ENCODE results near the gene APOC4. TPM values are rescaled to one million over a fixed set of nuclear protein-coding genes. Genes with fewer than 3 reads are reported as not detected.
A peak's percentile ranks its signal among the peaks of the same experiment; 100 is the strongest.

Gene APOC4
- polyA plus RNA-seq, 4 donors: not detected

GRCh38 chr19:44988896-44989556, 47.0 kb downstream of the APOC4 start:
- H3K4me3 ChIP-seq (ENCODE audit: low read depth in 1 of 3, low read length in 3 of 3): no peak overlapping the region
- H3K4me1 ChIP-seq (ENCODE audit: control insufficient read depth in 3 of 3, insufficient read depth in 2 of 3, low read depth in 1 of 3, low read length in 2 of 3): no peaks in the 10 kb centered on the region
- H3K27me3 ChIP-seq (ENCODE audit: control insufficient read depth in 3 of 3, insufficient read depth in 3 of 3, low read length in 3 of 3): no peaks in the 10 kb centered on the region
- H3K9me3 ChIP-seq (ENCODE audit: control insufficient read depth in 2 of 2, insufficient read depth in 1 of 2, low read depth in 1 of 2, low read length in 1 of 2): no peaks in the 10 kb centered on the region
- peaks cover 12 to 100% (median 14%) of the 10 kb centered on the region in 3 donors for H3K36me3 ChIP-seq (ENCODE audit: control insufficient read depth in 3 of 3, insufficient read depth in 2 of 3, low read depth in 1 of 3, low read length in 3 of 3)
- no peak overlapping the region for H3K27ac ChIP-seq (ENCODE audit: low read depth in 1 of 3, low read length in 2 of 3)
- WGBS, 3 donors: 57 to 71% (median 64%) methylated on average over 15 of the region's 15 CpGs
- DNase-seq: peak; percentile 65 to 71
- FAIRE-seq: no peak

GRCh38 chr19:44990459-44990858, 48.4 kb downstream of the APOC4 start:
- Histone ChIP-seq H3K4me1 (ENCODE audit: control insufficient read depth in 3 of 3, insufficient read depth in 2 of 3, low read depth in 1 of 3, low read length in 2 of 3) (no peaks in the 10 kb centered on the region), H3K36me3 (ENCODE audit: control insufficient read depth in 3 of 3, insufficient read depth in 2 of 3, low read depth in 1 of 3, low read length in 3 of 3) (peaks cover 8 to 93% (median 11%) of the 10 kb centered on the region in 3 donors), H3K27ac (ENCODE audit: low read depth in 1 of 3, low read length in 2 of 3) (no peak overlapping the region), H3K4me3 (ENCODE audit: low read depth in 1 of 3, low read length in 3 of 3) (no peak overlapping the region), H3K9me3 (ENCODE audit: control insufficient read depth in 2 of 2, insufficient read depth in 1 of 2, low read depth in 1 of 2, low read length in 1 of 2) (no peaks in the 10 kb centered on the region), H3K27me3 (ENCODE audit: control insufficient read depth in 3 of 3, insufficient read depth in 3 of 3, low read length in 3 of 3) (no peaks in the 10 kb centered on the region)
- 86 to 91% (median 89%) methylated on average over 14 of the region's 14 CpGs for WGBS, 3 donors
- DNase-seq (no peak), FAIRE-seq (no peak)

GRCh38 chr19:44990966-44991365, 48.9 kb downstream of the APOC4 start:
- no peaks in the 10 kb centered on the region for H3K27me3 ChIP-seq (ENCODE audit: control insufficient read depth in 3 of 3, insufficient read depth in 3 of 3, low read length in 3 of 3)
- H3K4me1 ChIP-seq (ENCODE audit: control insufficient read depth in 3 of 3, insufficient read depth in 2 of 3, low read depth in 1 of 3, low read length in 2 of 3): no peaks in the 10 kb centered on the region
- H3K9me3 ChIP-seq (ENCODE audit: control insufficient read depth in 2 of 2, insufficient read depth in 1 of 2, low read depth in 1 of 2, low read length in 1 of 2): no peaks in the 10 kb centered on the region
- peaks cover 8 to 88% (median 11%) of the 10 kb centered on the region in 3 donors for H3K36me3 ChIP-seq (ENCODE audit: control insufficient read depth in 3 of 3, insufficient read depth in 2 of 3, low read depth in 1 of 3, low read length in 3 of 3)
- H3K27ac ChIP-seq (ENCODE audit: low read depth in 1 of 3, low read length in 2 of 3): no peak overlapping the region
- FAIRE-seq: no peak
- WGBS, 3 donors: 72 to 88% (median 79%) methylated on average over 11 to 12 of the region's 12 CpGs
- DNase-seq: no peak
- no peak overlapping the region for H3K4me3 ChIP-seq (ENCODE audit: low read depth in 1 of 3, low read length in 3 of 3)

- FAIRE-seq: no peak
- WGBS, 3 donors: 91 to 96% (median 92%) methylated on average over 31 to 44 of the region's 44 CpGs
- no peak for DNase-seq
- no peak overlapping the region for H3K27ac ChIP-seq (ENCODE audit: low read depth in 1 of 3, low read length in 2 of 3)
- H3K4me3 ChIP-seq (ENCODE audit: low read depth in 1 of 3, low read length in 3 of 3): no peak overlapping the region
- no peaks in the 10 kb centered on the region for H3K4me1 ChIP-seq (ENCODE audit: control insufficient read depth in 3 of 3, insufficient read depth in 2 of 3, low read depth in 1 of 3, low read length in 2 of 3)
- H3K27me3 ChIP-seq (ENCODE audit: control insufficient read depth in 3 of 3, insufficient read depth in 3 of 3, low read length in 3 of 3): no peaks in the 10 kb centered on the region
- H3K36me3 ChIP-seq (ENCODE audit: control insufficient read depth in 3 of 3, insufficient read depth in 2 of 3, low read depth in 1 of 3, low read length in 3 of 3): peaks cover 8 to 75% (median 9%) of the 10 kb centered on the region in 3 donors
- no peaks in the 10 kb centered on the region for H3K9me3 ChIP-seq (ENCODE audit: control insufficient read depth in 2 of 2, insufficient read depth in 1 of 2, low read depth in 1 of 2, low read length in 1 of 2)
Observed at GRCh38 chr19:44992336-44993163, 50.5 kb downstream of the APOC4 start.

GRCh38 chr19:44993526-44993925, 51.5 kb downstream of the APOC4 start:
- H3K27me3 ChIP-seq (ENCODE audit: control insufficient read depth in 3 of 3, insufficient read depth in 3 of 3, low read length in 3 of 3): no peaks in the 10 kb centered on the region
- 91 to 97% (median 92%) methylated on average over 6 of the region's 6 CpGs for WGBS, 3 donors
- H3K4me1 ChIP-seq (ENCODE audit: control insufficient read depth in 3 of 3, insufficient read depth in 2 of 3, low read depth in 1 of 3, low read length in 2 of 3): no peaks in the 10 kb centered on the region
- DNase-seq (no peak), FAIRE-seq (no peak)
- H3K36me3 ChIP-seq (ENCODE audit: control insufficient read depth in 3 of 3, insufficient read depth in 2 of 3, low read depth in 1 of 3, low read length in 3 of 3): peaks cover 8 to 65% (median 9%) of the 10 kb centered on the region in 3 donors
- no peaks in the 10 kb centered on the region for H3K9me3 ChIP-seq (ENCODE audit: control insufficient read depth in 2 of 2, insufficient read depth in 1 of 2, low read depth in 1 of 2, low read length in 1 of 2)
- H3K4me3 ChIP-seq (ENCODE audit: low read depth in 1 of 3, low read length in 3 of 3): no peak overlapping the region
- H3K27ac ChIP-seq (ENCODE audit: low read depth in 1 of 3, low read length in 2 of 3): no peak overlapping the region

- DNase-seq (no peak), FAIRE-seq (no peak)
- Histone ChIP-seq H3K9me3 (ENCODE audit: control insufficient read depth in 2 of 2, insufficient read depth in 1 of 2, low read depth in 1 of 2, low read length in 1 of 2) (no peaks in the 10 kb centered on the region), H3K27me3 (ENCODE audit: control insufficient read depth in 3 of 3, insufficient read depth in 3 of 3, low read length in 3 of 3) (no peaks in the 10 kb centered on the region), H3K4me3 (ENCODE audit: low read depth in 1 of 3, low read length in 3 of 3) (no peak overlapping the region), H3K36me3 (ENCODE audit: control insufficient read depth in 3 of 3, insufficient read depth in 2 of 3, low read depth in 1 of 3, low read length in 3 of 3) (peaks cover 8 to 60% (median 9%) of the 10 kb centered on the region in 3 donors), H3K27ac (ENCODE audit: low read depth in 1 of 3, low read length in 2 of 3) (no peak overlapping the region), H3K4me1 (ENCODE audit: control insufficient read depth in 3 of 3, insufficient read depth in 2 of 3, low read depth in 1 of 3, low read length in 2 of 3) (no peaks in the 10 kb centered on the region)
- 82 to 90% (median 88%) methylated on average over 11 to 12 of the region's 12 CpGs for WGBS, 3 donors
Observed at GRCh38 chr19:44993926-44994537, 52.0 kb downstream of the APOC4 start.

Other genes starting within 250 kb of the APOC4 start
- gene CEACAM16, start 243.1 kb upstream of the APOC4 start, polyA plus RNA-seq: under 1 TPM in 1 of 4 donors, not detected in 3; 0.07 TPM
- 100 to 1,000 TPM in 2 of 4 donors, 10 to 100 TPM in 2; 48.6 to 136 (median 77.3) TPM for gene BCL3, start 193.5 kb upstream of the APOC4 start, polyA plus RNA-seq
- 100 to 1,000 TPM in 2 of 4 donors, 10 to 100 TPM in 2; 54.0 to 162 (median 92.3) TPM for gene CBLC, start 164.3 kb upstream of the APOC4 start, polyA plus RNA-seq
- 100 to 1,000 TPM in 1 of 4 donors, 10 to 100 TPM in 1, 1 to 10 TPM in 2; 2.9 to 136 (median 18.5) TPM for gene BCAM, start 133.1 kb upstream of the APOC4 start, polyA plus RNA-seq
- 100 to 1,000 TPM in 2 of 4 donors, 10 to 100 TPM in 2; 72.5 to 153 (median 100) TPM for gene NECTIN2, start 95.9 kb upstream of the APOC4 start, polyA plus RNA-seq
- 10 to 100 TPM; 24.6 to 82.7 (median 29.0) TPM for gene TOMM40, start 51.0 kb upstream of the APOC4 start, polyA plus RNA-seq
- gene APOE, start 36.4 kb upstream of the APOC4 start, polyA plus RNA-seq: 100 to 1,000 TPM in 3 of 4 donors, 10 to 100 TPM in 1; 14.1 to 201 (median 122) TPM
- gene APOC1, start 27.6 kb upstream of the APOC4 start, polyA plus RNA-seq: 10 to 100 TPM in 2 of 4 donors, 1 to 10 TPM in 2; 3.1 to 65.1 (median 13.4) TPM
- 100 to 1,000 TPM in 1 of 4 donors, 10 to 100 TPM in 3; 23.4 to 214 (median 70.1) TPM for gene APOC2, start 3.8 kb downstream of the APOC4 start, polyA plus RNA-seq
- gene CLPTM1, start 13.1 kb downstream of the APOC4 start, polyA plus RNA-seq: 100 to 1,000 TPM in 1 of 4 donors, 10 to 100 TPM in 3; 63.0 to 101 (median 80.9) TPM
- 10 to 100 TPM; 10.5 to 41.3 (median 17.6) TPM for gene RELB, start 59.2 kb downstream of the APOC4 start, polyA plus RNA-seq
- 100 to 1,000 TPM in 1 of 4 donors, 10 to 100 TPM in 3; 55.3 to 117 (median 80.4) TPM for gene CLASRP, start 96.8 kb downstream of the APOC4 start, polyA plus RNA-seq
- 10 to 100 TPM in 1 of 4 donors, 1 to 10 TPM in 3; 4.7 to 10.3 (median 7.6) TPM for gene ZNF296, start 134.2 kb downstream of the APOC4 start, polyA plus RNA-seq
- 10 to 100 TPM; 25.3 to 49.7 (median 35.4) TPM for gene GEMIN7, start 137.0 kb downstream of the APOC4 start, polyA plus RNA-seq
- 10 to 100 TPM; 19.5 to 47.0 (median 31.6) TPM for gene PPP1R37, start 150.9 kb downstream of the APOC4 start, polyA plus RNA-seq
- under 1 TPM in 2 of 4 donors, not detected in 2; 0.09 to 0.13 TPM for gene NKPD1, start 218.7 kb downstream of the APOC4 start, polyA plus RNA-seq
- 10 to 100 TPM; 38.4 to 67.6 (median 41.7) TPM for gene TRAPPC6A, start 236.0 kb downstream of the APOC4 start, polyA plus RNA-seq
- gene BLOC1S3, start 236.5 kb downstream of the APOC4 start, polyA plus RNA-seq: 10 to 100 TPM in 1 of 4 donors, 1 to 10 TPM in 3; 3.6 to 12.8 (median 6.4) TPM